Activated T-cell treated with anti-CD3 and anti-CD28 coated beads, Interleukin-2, amount 50 U/mL, for 72 hours (primary cell): ENCODE measurements around the gene DPAGT1. TPM values are rescaled to one million over a fixed set of nuclear protein-coding genes. Genes with fewer than 3 reads are reported as not detected.
"Not testable (repeated sequence)": the region's sequence is repeated elsewhere in the genome, so short reads cannot be mapped to it uniquely, and the experiment has no call there.

Experiments used
- ATAC-seq, 2 donors: fragments of 150-1000 bp; cut with Tn5 transposase; replicated peaks in 1 of 2; 2 replicates each; pipeline ENCODE4 v1.10.0; 2021; ENCODE audit warnings: moderate library complexity in 2 of 2, mild to moderate bottlenecking in 1 of 2
- DNase-seq, 2 donors: peaks; one replicate each; pipeline ENCODE4 v3.0.0; 2021 to 2022; ENCODE audit warnings: mixed read lengths in 1 of 2
- H3K27ac Mint-ChIP-seq: one replicate; pipeline ENCODE4 v1.8.0; 2022; ENCODE audit warnings: mild to moderate bottlenecking, moderate library complexity, mixed read lengths
- H3K27me3 Mint-ChIP-seq: one replicate; pipeline ENCODE4 v1.8.0; 2022; ENCODE audit warnings: low read depth, mixed read lengths
- H3K36me3 Mint-ChIP-seq, 2 donors: one replicate each; pipeline ENCODE4 v1.8.0; 2022; ENCODE audit warnings: mixed read lengths in 2 of 2, mild to moderate bottlenecking in 1 of 2; ENCODE audit not compliant: insufficient read depth in 2 of 2
- H3K4me1 Mint-ChIP-seq: one replicate; pipeline ENCODE4 v1.8.0; 2022; ENCODE audit warnings: low read depth, mixed read lengths
- H3K4me3 Mint-ChIP-seq, 2 donors: one replicate each; pipeline ENCODE4 v1.8.0; 2022; ENCODE audit warnings: mild to moderate bottlenecking in 2 of 2, mixed read lengths in 2 of 2, moderate library complexity in 2 of 2
- H3K9me3 Mint-ChIP-seq, 2 donors: one replicate each; pipeline ENCODE4 v1.8.0; 2022; ENCODE audit warnings: mixed read lengths in 2 of 2
- total RNA-seq, 2 donors: library from RNA; stranded (reverse); gene quantifications; one replicate each; pipeline ENCODE4 v1.2.3, GENCODE V29; 2022

DPAGT1 gene
- total RNA-seq, 2 donors from 2014 or later, result 63.8 to 81.9 TPM

DNA sequence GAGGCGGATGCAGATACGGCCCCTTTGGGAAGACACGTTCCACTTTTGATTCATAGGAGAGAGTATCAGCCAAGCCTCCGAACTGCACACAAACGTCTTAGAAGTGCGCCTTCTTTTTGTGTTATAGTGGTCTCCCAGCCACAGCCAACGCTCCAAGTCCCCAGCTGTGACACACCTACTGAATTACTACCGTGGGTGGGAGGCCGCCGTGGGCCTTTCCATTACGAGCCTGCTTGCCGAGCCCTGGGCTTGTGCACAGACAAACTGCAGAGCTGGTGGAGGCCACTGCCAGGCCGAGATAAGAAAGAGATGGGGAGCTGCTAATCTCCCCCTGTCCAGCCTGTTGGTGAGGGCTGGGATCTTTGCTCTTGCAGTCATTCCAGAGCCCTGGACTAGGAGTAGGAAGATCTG is 16.2 kb downstream of the DPAGT1 start:
- Mint-ChIP-seq H3K9me3 (no peaks in the 10 kb centered on the region), H3K27ac (peak overlapping the region; percentile 94), H3K4me3 (peak overlapping the region; percentile 93 to 99), H3K27me3 (no peaks in the 10 kb centered on the region), H3K4me1 (peaks cover 25% of the 10 kb centered on the region), H3K36me3 (peaks cover 0 to 2% of the 10 kb centered on the region in 2 donors)
- ATAC-seq (peak; percentile 33 to 47), DNase-seq (peak; percentile 47 to 48)

DNA sequence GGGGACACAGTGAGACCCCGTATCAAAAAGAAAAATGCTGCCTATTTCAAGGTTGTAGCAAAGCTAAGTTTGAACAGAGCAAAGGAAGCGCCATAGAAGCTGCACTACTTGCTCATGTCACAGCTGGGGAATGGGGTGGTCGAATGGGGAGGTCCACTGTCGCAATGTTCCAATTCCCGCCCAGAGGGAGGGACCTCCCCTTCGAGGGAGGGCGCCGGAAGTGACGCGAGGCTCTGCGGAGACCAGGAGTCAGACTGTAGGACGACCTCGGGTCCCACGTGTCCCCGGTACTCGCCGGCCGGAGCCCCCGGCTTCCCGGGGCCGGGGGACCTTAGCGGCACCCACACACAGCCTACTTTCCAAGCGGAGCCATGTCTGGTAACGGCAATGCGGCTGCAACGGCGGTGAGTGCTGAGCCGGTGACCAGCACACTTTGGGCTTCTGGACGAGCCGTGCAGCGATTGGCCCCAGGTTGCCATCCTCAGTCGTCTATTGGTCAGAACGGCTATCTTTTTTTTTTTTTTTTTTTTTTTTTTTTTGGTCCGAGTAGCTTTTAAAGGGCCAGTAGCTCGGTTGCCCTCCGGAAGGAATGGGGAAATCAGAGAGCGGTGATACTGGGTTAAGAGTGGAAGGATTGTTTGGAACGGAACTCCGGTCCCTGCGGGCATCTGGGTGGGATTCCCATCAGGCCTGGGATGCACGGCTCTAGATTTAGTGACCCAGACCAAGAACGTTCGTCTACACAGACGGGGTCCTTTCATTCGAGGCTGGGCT is 16.8 kb downstream of the DPAGT1 start, which contains the start of gene HMBS:
Gene HMBS (plus strand): TSS at position 219 of the 774 bp plus-strand sequence. CDS start 153 bp downstream, at position 372.
- Mint-ChIP-seq H3K36me3 (peaks cover 0 to 4% of the 10 kb centered on the region in 2 donors), H3K4me3 (peak within 1 kb of the TSS; percentile 93 to 99), H3K4me1 (peaks cover 25% of the 10 kb centered on the region), H3K27ac (peak within 1 kb of the TSS; percentile 94), H3K27me3 (no peaks in the 10 kb centered on the region), H3K9me3 (no peaks in the 10 kb centered on the region)
- DNase-seq (peak; percentile 91 to 93), ATAC-seq (peak; percentile 92)

DNA sequence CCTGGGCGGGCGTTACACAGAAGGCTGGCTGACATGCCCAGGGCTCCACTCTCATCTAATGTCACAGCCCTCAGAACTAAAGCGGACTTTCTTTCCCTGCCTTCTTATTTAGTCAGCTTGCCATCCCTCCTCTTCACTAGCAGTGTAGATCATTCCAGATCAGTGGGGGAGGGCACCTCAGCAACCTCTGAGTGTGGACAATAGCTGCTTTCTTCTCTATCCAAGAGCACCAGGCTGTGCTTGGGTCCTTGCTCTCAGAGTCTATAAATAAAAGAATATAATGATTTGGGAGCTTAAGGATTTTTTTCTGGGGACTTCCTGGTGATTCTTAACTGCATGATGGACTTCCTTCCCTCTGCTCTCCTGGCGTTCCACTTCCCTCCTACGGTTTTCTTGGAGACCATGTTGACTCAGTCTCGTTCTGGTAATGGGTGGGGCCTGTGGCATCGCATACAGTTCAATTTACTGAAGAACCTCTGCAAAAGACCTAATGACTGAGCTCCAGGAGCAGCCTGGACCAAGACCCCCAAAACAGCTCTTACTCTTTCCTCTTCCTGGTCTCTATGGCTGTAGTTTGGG is 19.9 kb downstream of the DPAGT1 start:
- Mint-ChIP-seq H3K4me1 (peaks cover 9% of the 10 kb centered on the region), H3K9me3 (no peaks in the 10 kb centered on the region), H3K27ac (peak overlapping the region; percentile 12), H3K4me3 (no peak overlapping the region), H3K36me3 (peaks cover 2 to 4% of the 10 kb centered on the region in 2 donors), H3K27me3 (no peaks in the 10 kb centered on the region)
- no peak for DNase-seq
- no peak for ATAC-seq

DNA sequence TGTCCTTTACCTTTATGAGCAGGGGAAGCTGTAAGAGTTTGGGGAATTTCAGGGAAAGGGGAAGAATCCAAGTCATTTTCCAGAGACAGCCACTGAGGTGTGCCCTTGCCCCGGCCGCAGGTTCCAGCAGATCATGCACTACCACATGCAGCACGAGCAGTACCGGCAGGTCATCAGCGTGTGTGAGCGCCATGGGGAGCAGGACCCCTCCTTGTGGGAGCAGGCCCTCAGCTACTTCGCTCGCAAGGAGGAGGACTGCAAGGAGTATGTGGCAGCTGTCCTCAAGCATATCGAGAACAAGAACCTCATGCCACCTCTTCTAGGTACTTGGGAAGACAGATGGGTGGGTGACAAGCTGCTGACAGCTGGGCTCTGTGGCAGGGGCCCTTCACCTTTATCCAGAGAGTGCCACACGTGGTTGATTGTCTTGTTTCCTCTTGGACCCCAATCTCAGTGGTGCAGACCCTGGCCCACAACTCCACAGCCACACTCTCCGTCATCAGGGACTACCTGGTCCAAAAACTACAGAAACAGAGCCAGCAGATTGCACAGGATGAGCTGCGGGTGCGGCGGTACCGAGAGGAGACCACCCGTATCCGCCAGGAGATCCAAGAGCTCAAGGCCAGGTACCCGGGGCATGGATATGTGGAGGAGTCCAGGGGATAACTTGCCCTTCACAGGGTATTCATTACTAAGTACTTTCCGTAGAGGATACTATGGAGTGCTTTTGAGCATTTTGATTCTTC is 22.8 kb downstream of the DPAGT1 start:
- no peak overlapping the region for H3K27ac Mint-ChIP-seq
- no peak for ATAC-seq
- H3K36me3 Mint-ChIP-seq, result peaks cover 2 to 6% of the 10 kb centered on the region in 2 donors
- no peaks in the 10 kb centered on the region for H3K4me1 Mint-ChIP-seq
- no peak for DNase-seq
- no peaks in the 10 kb centered on the region for H3K27me3 Mint-ChIP-seq
- no peak overlapping the region for H3K4me3 Mint-ChIP-seq
- no peaks in the 10 kb centered on the region for H3K9me3 Mint-ChIP-seq

DNA sequence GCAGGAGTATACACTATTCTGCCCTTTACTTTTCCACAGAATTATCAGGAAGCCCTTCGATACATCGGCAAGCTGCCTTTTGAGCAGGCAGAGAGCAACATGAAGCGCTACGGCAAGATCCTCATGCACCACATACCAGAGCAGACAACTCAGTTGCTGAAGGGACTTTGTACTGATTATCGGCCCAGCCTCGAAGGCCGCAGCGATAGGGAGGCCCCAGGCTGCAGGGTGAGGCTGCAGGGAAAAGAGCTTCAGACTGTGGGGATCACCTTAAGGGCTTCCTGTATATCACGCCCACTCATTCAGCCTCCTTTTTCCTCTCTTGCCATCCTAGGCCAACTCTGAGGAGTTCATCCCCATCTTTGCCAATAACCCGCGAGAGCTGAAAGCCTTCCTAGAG is 23.8 kb downstream of the DPAGT1 start:
- no peak overlapping the region for H3K4me3 Mint-ChIP-seq
- no peaks in the 10 kb centered on the region for H3K27me3 Mint-ChIP-seq

DNA sequence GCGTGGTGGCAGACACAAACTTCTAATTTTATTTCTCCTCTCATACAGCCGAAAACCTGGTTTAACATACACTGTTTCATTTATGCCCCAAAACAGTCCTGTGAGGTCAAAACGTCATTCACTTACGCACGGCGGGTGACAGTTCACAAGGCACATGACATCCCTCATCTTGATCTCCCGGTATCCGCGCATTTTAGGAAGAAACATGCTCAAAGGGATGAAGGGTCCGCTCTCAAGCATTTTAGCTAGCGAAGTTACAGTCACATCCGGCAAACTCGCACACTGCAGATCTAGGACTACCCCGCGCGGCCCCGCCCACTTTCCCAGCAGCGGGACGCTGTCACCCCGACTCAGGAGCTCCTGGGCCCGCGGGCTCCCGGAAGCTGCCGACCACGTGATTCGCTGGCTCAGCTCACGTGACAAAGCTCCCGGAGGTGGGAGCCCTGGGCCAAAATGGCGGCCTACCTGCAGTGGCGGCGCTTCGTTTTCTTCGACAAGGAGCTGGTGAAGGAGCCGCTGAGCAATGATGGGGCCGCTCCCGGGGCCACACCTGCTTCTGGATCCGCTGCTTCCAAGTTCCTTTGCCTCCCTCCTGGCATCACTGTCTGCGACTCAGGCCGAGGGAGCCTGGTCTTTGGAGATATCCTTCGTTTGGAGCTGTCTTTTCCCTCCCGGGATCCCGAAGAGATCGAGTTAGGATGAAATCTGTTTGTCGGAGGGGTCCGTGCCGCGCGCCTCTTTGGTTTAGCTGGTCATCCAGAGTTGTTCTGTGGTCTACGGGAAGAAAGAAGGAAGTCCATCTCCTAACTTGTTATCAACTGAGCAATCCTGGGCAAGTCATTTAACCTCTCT is 34.1 kb downstream of the DPAGT1 start, which contains the start of gene VPS11:
Gene VPS11 (plus strand): TSS at position 448 of the 852 bp plus-strand sequence. CDS start 6 bp downstream, at position 454.
- no peaks in the 10 kb centered on the region for H3K9me3 Mint-ChIP-seq
- H3K36me3 Mint-ChIP-seq, result peaks cover 0 to 2% of the 10 kb centered on the region in 2 donors
- peak within 1 kb of the TSS; percentile 95 to 99 for H3K4me3 Mint-ChIP-seq
- peak; percentile 98 to 99 for DNase-seq
- peaks cover 43% of the 10 kb centered on the region for H3K4me1 Mint-ChIP-seq
- ATAC-seq, result peak; percentile 99
- peak within 1 kb of the TSS; percentile 99 for H3K27ac Mint-ChIP-seq
- H3K27me3 Mint-ChIP-seq, result no peaks in the 10 kb centered on the region

More for the DNA sequence above, 23.8 kb downstream of the DPAGT1 start:
- Mint-ChIP-seq H3K4me1 (no peaks in the 10 kb centered on the region), H3K36me3 (peaks cover 2 to 7% of the 10 kb centered on the region in 2 donors), H3K27ac (no peak overlapping the region), H3K9me3 (no peaks in the 10 kb centered on the region)
- ATAC-seq (no peak), DNase-seq (no peak)

DNA sequence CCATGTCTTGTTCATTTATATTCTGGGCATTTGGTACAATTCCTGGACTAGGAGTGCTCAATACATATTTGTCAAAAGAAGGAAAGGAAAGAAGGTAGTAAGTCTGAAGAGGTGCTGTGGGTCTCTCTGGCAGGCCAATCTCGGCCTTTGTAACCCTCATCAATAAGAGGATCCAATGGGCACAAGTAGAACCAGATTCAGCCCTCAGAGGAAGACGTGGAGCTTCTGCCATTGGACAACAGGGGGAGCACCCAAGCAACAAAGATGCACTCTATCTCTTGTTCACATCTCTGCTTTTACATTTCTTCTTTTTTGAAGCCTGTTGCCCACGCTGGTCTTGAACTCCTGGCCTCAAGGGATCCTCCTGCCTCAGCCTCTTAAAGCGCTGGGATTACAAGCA is 36.3 kb downstream of the DPAGT1 start:
- Mint-ChIP-seq H3K4me1 (peaks cover 43% of the 10 kb centered on the region), H3K27ac (peak overlapping the region; percentile 20), H3K9me3 (no peaks in the 10 kb centered on the region), H3K4me3 (peak overlapping the region in 1 of 2 donors; percentile 65), H3K27me3 (no peaks in the 10 kb centered on the region), H3K36me3 (peaks cover 0 to 2% of the 10 kb centered on the region in 2 donors)
- peak; percentile 55 for DNase-seq
- ATAC-seq, result peak in 1 of 2 donors; percentile 22

DNA sequence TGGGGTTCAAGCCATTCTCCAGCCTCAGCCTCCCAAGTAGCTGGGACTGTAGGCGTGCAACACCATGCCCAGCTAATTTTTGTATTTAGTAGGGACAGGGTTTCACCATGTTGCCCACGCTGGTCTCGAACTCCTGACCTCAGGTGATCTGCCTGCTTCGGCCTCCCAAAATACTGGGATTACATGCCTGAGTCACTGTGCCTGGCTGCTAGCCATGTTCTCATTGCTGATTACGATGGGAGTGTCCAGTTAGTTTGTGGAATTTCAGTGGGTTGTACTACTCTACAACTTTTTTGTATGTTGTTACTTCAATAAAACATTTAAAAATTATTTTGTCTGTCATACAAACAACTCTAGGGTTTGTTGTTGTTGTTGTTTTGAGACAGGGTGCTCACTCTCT is 38.9 kb downstream of the DPAGT1 start:
- no peaks in the 10 kb centered on the region for H3K9me3 Mint-ChIP-seq
- H3K27ac Mint-ChIP-seq, result no peak overlapping the region
- no peak overlapping the region for H3K4me3 Mint-ChIP-seq
- H3K4me1 Mint-ChIP-seq, result peaks cover 43% of the 10 kb centered on the region
- ATAC-seq (no peak), DNase-seq (no peak)
- H3K27me3 Mint-ChIP-seq, result no peaks in the 10 kb centered on the region
- no peaks in the 10 kb centered on the region for H3K36me3 Mint-ChIP-seq

DNA sequence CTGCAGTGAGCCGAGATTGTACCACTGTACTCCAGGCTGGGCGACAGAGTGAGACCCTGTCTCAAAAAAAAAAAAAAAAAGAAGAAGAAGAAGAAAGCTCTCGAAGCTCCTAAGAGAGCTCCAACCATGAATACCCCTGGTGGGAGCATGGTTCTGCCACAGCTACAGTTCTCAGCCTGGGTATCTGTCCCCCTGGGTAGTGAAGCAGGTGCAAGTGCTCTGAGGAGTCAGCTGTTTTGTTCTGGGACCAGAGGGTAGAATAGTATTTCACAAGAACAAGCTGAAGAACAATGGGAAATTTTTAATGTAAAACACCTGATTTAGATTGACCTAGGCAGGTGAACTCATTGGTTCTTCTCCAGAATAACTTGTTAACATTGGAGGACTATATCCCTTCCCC is 40.4 kb downstream of the DPAGT1 start:
- no peaks in the 10 kb centered on the region for H3K27me3 Mint-ChIP-seq
- DNase-seq (no peak), ATAC-seq (no peak)
- no peak overlapping the region for H3K4me3 Mint-ChIP-seq
- no peak overlapping the region for H3K27ac Mint-ChIP-seq
- H3K9me3 Mint-ChIP-seq, result no peaks in the 10 kb centered on the region
- H3K4me1 Mint-ChIP-seq, result peaks cover 37% of the 10 kb centered on the region
- H3K36me3 Mint-ChIP-seq, result peaks cover 0 to 2% of the 10 kb centered on the region in 2 donors

DNA sequence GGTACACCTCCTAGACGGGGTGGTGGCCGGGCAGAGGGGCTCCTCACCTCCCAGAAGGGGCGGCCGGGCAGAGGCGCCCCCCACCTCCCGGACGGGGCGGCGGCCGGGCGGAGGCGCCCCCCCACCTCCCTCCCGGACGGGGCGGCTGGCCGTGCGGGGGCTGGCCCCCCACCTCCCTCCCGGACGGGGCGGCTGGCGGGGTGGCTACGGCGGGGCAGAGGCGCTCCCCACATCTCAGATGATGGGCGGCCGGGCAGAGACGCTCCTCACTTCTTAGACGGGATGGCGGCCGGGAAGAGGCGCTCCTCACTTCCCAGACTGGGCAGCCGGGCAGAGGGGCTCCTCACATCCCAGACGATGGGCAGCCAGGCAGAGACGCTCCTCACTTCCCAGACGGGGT is 42.5 kb downstream of the DPAGT1 start:
- not testable (repeated sequence) for H3K27ac Mint-ChIP-seq, DNase-seq, H3K36me3 Mint-ChIP-seq, H3K27me3 Mint-ChIP-seq, H3K4me3 Mint-ChIP-seq, ATAC-seq, H3K9me3 Mint-ChIP-seq
- H3K4me1 Mint-ChIP-seq, result peaks cover 39% of the 10 kb centered on the region

DNA sequence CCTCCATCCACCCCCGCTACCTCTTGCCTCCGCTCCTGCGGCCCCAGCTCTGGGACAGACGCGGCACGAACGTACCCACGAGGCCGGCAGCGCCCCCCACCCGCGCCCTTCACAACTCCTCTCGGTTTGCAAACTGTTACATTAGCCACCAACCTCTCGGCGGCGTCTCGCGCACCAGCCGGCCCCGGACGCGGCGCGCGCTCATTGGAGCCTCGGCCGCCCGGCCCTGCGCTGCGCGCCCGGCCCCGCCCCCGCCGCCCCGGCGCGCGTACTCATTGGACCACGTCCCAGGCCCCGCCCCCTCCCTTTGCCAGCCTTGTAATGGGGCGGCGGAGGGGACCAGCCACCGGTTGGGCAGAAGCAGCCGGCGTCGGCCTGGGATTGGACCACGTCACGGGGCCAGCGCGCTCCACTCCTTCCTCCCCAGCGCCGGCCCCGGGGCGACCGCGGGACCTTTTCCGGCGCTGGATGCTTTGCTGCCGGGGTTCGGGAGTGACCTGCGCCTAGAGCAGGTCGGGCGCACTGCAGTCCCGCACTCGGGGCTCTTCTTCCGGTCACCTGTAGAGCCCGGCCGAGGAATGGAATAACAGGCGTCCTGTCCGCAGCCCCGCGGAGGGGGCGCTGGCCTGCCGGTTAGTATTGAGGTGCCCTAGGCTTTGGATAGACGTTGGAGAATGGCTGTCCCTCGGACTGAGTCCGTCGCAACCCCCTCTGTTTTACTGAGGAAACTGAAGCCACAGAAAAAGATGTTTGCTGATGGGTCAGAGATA is 44.5 kb downstream of the DPAGT1 start, which contains the start of gene HYOU1:
Gene HYOU1 (minus strand): TSS at position 206 of the 770 bp plus-strand sequence. CDS start 1,045 bp downstream, outside the sequence.
- Mint-ChIP-seq H3K27ac (peak within 1 kb of the TSS; percentile 95), H3K4me3 (peak within 1 kb of the TSS; percentile 97 to 99), H3K9me3 (no peaks in the 10 kb centered on the region), H3K36me3 (peaks cover 16 to 26% of the 10 kb centered on the region in 2 donors), H3K27me3 (no peaks in the 10 kb centered on the region), H3K4me1 (peaks cover 50% of the 10 kb centered on the region)
- ATAC-seq (peak; percentile 95), DNase-seq (peak; percentile 99 to 100)
